Activated CD4-positive, alpha-beta T cell treated with anti-CD3 and anti-CD28 coated beads, Interleukin-2, amount 50 U/mL, for 4 hours (primary cell): ENCODE data around the gene HLA-DMB.

Experiments used
- DNase-seq, 2 experiments: peaks; one replicate each; pipeline ENCODE4 v3.0.0-alpha.2; 2020

The HLA-DMB gene

GRCh38 chr6:32940656-32941213 is at the start of gene HLA-DMB:
HLA-DMB (minus strand) TSS chr6:32941028; CDS start chr6:32940807, 221 bp downstream.
- DNase-seq, result peak; percentile 11 to 20

- DNase-seq, result no peak
Observed at GRCh38 chr6:32989368-32989767, 48.5 kb upstream of the HLA-DMB start.

GRCh38 chr6:32984622-32985389 is 44.0 kb upstream of the HLA-DMB start:
- DNase-seq, result peak; percentile 91 to 94

- no peak for DNase-seq
Observed at GRCh38 chr6:32983964-32984621, 43.3 kb upstream of the HLA-DMB start.

- DNase-seq, result no peak
Observed at GRCh38 chr6:32983493-32983848, 42.6 kb upstream of the HLA-DMB start.

- no peak for DNase-seq
Observed at GRCh38 chr6:32982702-32983492, 42.1 kb upstream of the HLA-DMB start.

- no peak for DNase-seq
Observed at GRCh38 chr6:32982084-32982701, 41.4 kb upstream of the HLA-DMB start.

- DNase-seq, result no peak
Observed at GRCh38 chr6:32980488-32981038, 39.7 kb upstream of the HLA-DMB start.

- DNase-seq, result no peak
Observed at GRCh38 chr6:32979720-32980487, 39.1 kb upstream of the HLA-DMB start.

GRCh38 chr6:32977953-32978324 is 37.1 kb upstream of the HLA-DMB start:
- DNase-seq, result no peak

- no peak for DNase-seq
Observed at GRCh38 chr6:32977272-32977952, 36.6 kb upstream of the HLA-DMB start.

- no peak for DNase-seq
Observed at GRCh38 chr6:32976334-32977069, 35.7 kb upstream of the HLA-DMB start.

GRCh38 chr6:32975886-32976285 is 35.1 kb upstream of the HLA-DMB start:
- no peak for DNase-seq

GRCh38 chr6:32974541-32975308 is 33.9 kb upstream of the HLA-DMB start:
- DNase-seq, result no peak

- no peak for DNase-seq
Observed at GRCh38 chr6:32974016-32974333, 33.1 kb upstream of the HLA-DMB start.

GRCh38 chr6:32973144-32974015 is 32.6 kb upstream of the HLA-DMB start:
- peak in 1 of 2 experiments; percentile 25 for DNase-seq

- DNase-seq, result peak; percentile 42 to 46
Observed at GRCh38 chr6:32972353-32973143, 31.7 kb upstream of the HLA-DMB start.
